Endothelial cell of umbilical vein (primary cell): ENCODE results near the gene ITGA2B. TPM values are rescaled to one million over a fixed set of nuclear protein-coding genes. Genes with fewer than 3 reads are reported as not detected.

Experiments used
- BruUV-seq: library from RNA; stranded (reverse); fragments of 400-500 nt; replicated peaks from 2 replicates; lab custom pipeline; 2021; lab: Mats Ljungman, UMichigan
- CTCF ChIA-PET: fragments of 300-600, 350-600 bp; sonication (Branson Sonifier 250); formaldehyde crosslinking; loops from one replicate; lab custom pipeline; 2021; ENCODE audit warnings: antibody characterized with exemption, inconsistent platforms; lab: Charles Lee
- POLR2A ChIA-PET: fragments of 300-600, 350-600 bp; sonication (Branson Sonifier 250); formaldehyde crosslinking; loops from one replicate; lab custom pipeline; 2021; ENCODE audit warnings: antibody characterized with exemption, inconsistent platforms; lab: Charles Lee
- DNase-seq: peaks from one replicate; pipeline ENCODE4 v3.0.0-alpha.2; 2011; ENCODE audit warnings: low read depth, low spot score
- FAIRE-seq: peaks from 2 replicates; lab custom pipeline; 2011; peaks lifted over from hg19 to GRCh38; lab: Jason Lieb, UNC
- H2AFZ ChIP-seq: 2 replicates; pipeline ENCODE4 v1.6.0; 2012; ENCODE audit warnings: low read depth, low read length, control low read depth, inconsistent platforms
- H3K27ac ChIP-seq: 2 replicates; pipeline ENCODE4 v1.5.1; 2011; ENCODE audit warnings: low read depth, mild to moderate bottlenecking, control low read depth, low read length, moderate library complexity; ENCODE audit not compliant: insufficient read depth
- H3K27me3 ChIP-seq, 2 experiments: 2 replicates each; pipeline versions ENCODE4 v1.6.0 to v1.6.1; 2011; ENCODE audit warnings: low read length in 2 of 2, mixed read lengths in 1 of 2; ENCODE audit not compliant: control insufficient read depth in 2 of 2, insufficient read depth in 2 of 2
- H3K36me3 ChIP-seq, 2 experiments: 2 replicates in 1 of 2; 3 replicates in 1 of 2; pipeline ENCODE4 v1.5.1; 2011; ENCODE audit warnings: low read length in 2 of 2, mild to moderate bottlenecking in 1 of 2, moderate library complexity in 1 of 2; ENCODE audit not compliant: control insufficient read depth in 2 of 2, insufficient read depth in 2 of 2; ENCODE audit errors: extremely low read depth in 1 of 2
- H3K4me1 ChIP-seq: 3 replicates; pipeline ENCODE4 v1.5.1; 2011; ENCODE audit warnings: mild to moderate bottlenecking, low read length; ENCODE audit not compliant: control insufficient read depth, insufficient read depth; ENCODE audit errors: extremely low read depth
- H3K4me2 ChIP-seq: 2 replicates; pipeline ENCODE4 v1.6.1; 2011; ENCODE audit warnings: low read length, control low read depth, mixed read lengths; ENCODE audit not compliant: insufficient read depth
- H3K4me3 ChIP-seq, 3 experiments: fragments of 200-600 bp in 1 of 3; sonication (generic), shearing (Covaris generic) in 1 of 3; replicated peaks in 1 of 3; 2 replicates each; pipeline ENCODE4 v1.5.1; 2011 to 2016; ENCODE audit warnings: control low read depth in 3 of 3, low read length in 3 of 3, mild to moderate bottlenecking in 2 of 3, inconsistent platforms in 1 of 3, low read depth in 1 of 3, moderate library complexity in 1 of 3; ENCODE audit not compliant: insufficient read depth in 1 of 3
- H3K79me2 ChIP-seq: 2 replicates; pipeline ENCODE4 v1.6.0; 2012; ENCODE audit warnings: low read length, inconsistent platforms; ENCODE audit not compliant: control insufficient read depth, insufficient read depth
- H3K9ac ChIP-seq: replicated peaks from 2 replicates; pipeline ENCODE3; 2011; ENCODE audit warnings: low read length, control low read depth; ENCODE audit not compliant: insufficient read depth; ENCODE audit errors: extremely low read depth
- H3K9me1 ChIP-seq: replicated peaks from 3 replicates; pipeline ENCODE4 v1.6.0; 2011; ENCODE audit warnings: mild to moderate bottlenecking, low read length; ENCODE audit not compliant: control insufficient read depth, insufficient read depth; ENCODE audit errors: extremely low read depth
- H3K9me3 ChIP-seq: replicated peaks from 2 replicates; pipeline ENCODE4 v1.5.1; 2012; ENCODE audit warnings: low read length, inconsistent platforms; ENCODE audit not compliant: control insufficient read depth, insufficient read depth
- H4K20me1 ChIP-seq: replicated peaks from 2 replicates; pipeline ENCODE3; 2011; ENCODE audit warnings: mild to moderate bottlenecking, low read length; ENCODE audit not compliant: control insufficient read depth, insufficient read depth; ENCODE audit errors: extremely low read depth
- CTCF ChIP-seq, 2 donors: IDR thresholded peaks; 1 replicate in 1 of 2; 2 replicates in 1 of 2; pipeline ENCODE4 v1.5.1; 2011; ENCODE audit warnings: low read length in 2 of 2, mild to moderate bottlenecking in 2 of 2, moderate library complexity in 2 of 2, control low read depth in 1 of 2, inconsistent platforms in 1 of 2, low read depth in 1 of 2; ENCODE audit not compliant: insufficient read depth in 1 of 2; ENCODE audit errors: extremely low read depth in 1 of 2
- EZH2 ChIP-seq: IDR thresholded peaks from 2 replicates; pipeline ENCODE4 v1.6.1; 2012; ENCODE audit warnings: borderline replicate concordance, low read depth, mild to moderate bottlenecking, moderate library complexity, low read length, inconsistent platforms; ENCODE audit not compliant: severe bottlenecking
- FOS ChIP-seq: IDR thresholded peaks from 2 replicates; pipeline ENCODE4 v1.6.1; 2011; ENCODE audit warnings: mild to moderate bottlenecking, low read length, moderate library complexity, borderline replicate concordance; ENCODE audit not compliant: insufficient read depth
- GATA2 ChIP-seq: IDR thresholded peaks from 2 replicates; pipeline ENCODE4 v1.7.0; 2011; ENCODE audit warnings: low read depth, mild to moderate bottlenecking, moderate library complexity, mixed read lengths, low read length; ENCODE audit not compliant: insufficient read length, insufficient read depth
- JUN ChIP-seq: IDR thresholded peaks from 2 replicates; pipeline ENCODE4 v1.6.1; 2011; ENCODE audit warnings: borderline replicate concordance, low read depth; ENCODE audit not compliant: insufficient read length, insufficient read depth
- MAX ChIP-seq: IDR thresholded peaks from 2 replicates; pipeline ENCODE4 v1.6.1; 2011; ENCODE audit not compliant: insufficient read depth, insufficient read length
- MYC ChIP-seq: IDR thresholded peaks from one replicate; pipeline ENCODE4 v1.6.1; 2011; ENCODE audit warnings: mild to moderate bottlenecking, low read depth, low read length
- POLR2A ChIP-seq: IDR thresholded peaks from 2 replicates; pipeline ENCODE4 v1.6.1; 2012; ENCODE audit warnings: low read depth, mild to moderate bottlenecking, control low read depth, low read length
- POLR2AphosphoS5 ChIP-seq: IDR thresholded peaks from 2 replicates; pipeline ENCODE4 v1.6.1; 2012; ENCODE audit warnings: low read depth, mild to moderate bottlenecking, control low read depth, low read length, moderate library complexity; ENCODE audit not compliant: insufficient read depth
- dilution Hi-C: fragments of 300-500 bp; cut with MboI; formaldehyde crosslinking; loops from one replicate; pipeline ENCODE4 v1.15.0; 2019; ENCODE audit warnings: low sequenced_read_pairs; ENCODE audit not compliant: extremely low pct_ligation_motif_present
- intact Hi-C: fragments of 100-400 bp; cut with micrococcal nuclease; formaldehyde crosslinking; loops from one replicate; pipeline ENCODE4 v1.10.0; 2022
- polyA plus RNA-seq, 4 experiments: library from polyadenylated mRNA; depleted of rRNA in 3 of 4; stranded (reverse) in 3 of 4; unstranded in 1 of 4; fragments of >200 nt; gene quantifications; 2 replicates each; pipeline versions ENCODE4 v1.2.1 to v1.2.3, GENCODE V29; 2011 to 2012; ENCODE audit warnings: missing spikeins in 1 of 4
- total RNA-seq: library from RNA; stranded (reverse); gene quantifications from 2 replicates; pipeline ENCODE4 v1.2.3, GENCODE V29; 2021

The ITGA2B gene
- total and polyA plus RNA-seq, 2 donors (not counting 3 experiments of a cell fraction or from before 2014, with no cell fraction given), result 0.26 to 0.82 TPM

- intact Hi-C loops, result no loop called here
- no TSS peak for BruUV-seq
Observed at GRCh38 chr17:44333371-44333770, 56.1 kb downstream of the ITGA2B start.

More at GRCh38 chr17:44333371-44333770, 56.1 kb downstream of the ITGA2B start:
- H4K20me1 ChIP-seq, result no peaks in the 10 kb centered on the region
- H3K27me3 ChIP-seq, result no peaks in the 10 kb centered on the region
- ChIA-PET CTCF (interaction anchor here (0.8 to 5.1 kb wide), 6 partner anchors 12 to 190 kb away, joined by 3 to 58 read pairs (median 6); partner anchors contain the start of genes FAM171A2 and GRN), POLR2A (no interaction called here)
- no peak overlapping the region for H3K4me2 ChIP-seq
- dilution Hi-C loops, result no loop called here
- H2AFZ ChIP-seq, result no peak overlapping the region
- no peaks in the 10 kb centered on the region for H3K79me2 ChIP-seq
- TF ChIP-seq POLR2AphosphoS5 (no peak), POLR2A (no peak), GATA2 (no peak), MYC (no peak), CTCF (IDR thresholded peaks at IDR 0.05; ENCODE audit: extremely low read depth in 1 of 2, insufficient read depth in 1 of 2, low read depth in 1 of 2, low read length in 2 of 2) (no peak), EZH2 (no peak), MAX (no peak), JUN (no peak), FOS (no peak)
- FAIRE-seq (no peak), DNase-seq (no peak)
- no peak overlapping the region for H3K9ac ChIP-seq
- no peak overlapping the region for H3K27ac ChIP-seq
- no peak overlapping the region for H3K4me3 ChIP-seq
- no peaks in the 10 kb centered on the region for H3K9me3 ChIP-seq
- H3K9me1 ChIP-seq, result no peaks in the 10 kb centered on the region
- H3K4me1 ChIP-seq, result no peaks in the 10 kb centered on the region
- H3K36me3 ChIP-seq, result no peaks in the 10 kb centered on the region
